H1 (cell line): Measurements from ENCODE around the gene ARHGAP22.

Experiments
- EP300 ChIP-seq, 2 experiments: IDR thresholded peaks; 1 replicate in 1 of 2; 2 replicates in 1 of 2; pipeline ENCODE4 v1.6.1; 2011 to 2012; ENCODE audit warnings: low read depth in 2 of 2, low read length in 2 of 2, mild to moderate bottlenecking in 2 of 2, borderline replicate concordance in 1 of 2, inconsistent platforms in 1 of 2, moderate library complexity in 1 of 2
- KDM1A ChIP-seq: fragments of 200-600, 300-600 bp; sonication (generic); IDR thresholded peaks from 2 replicates; pipeline ENCODE4 v1.7.1; 2016; ENCODE audit warnings: mild to moderate bottlenecking, low read length, borderline replicate concordance

- TF ChIP-seq EP300 (IDR thresholded peaks at IDR 0.05; ENCODE audit: borderline replicate concordance in 1 of 2, low read depth in 2 of 2, low read length in 2 of 2), result no peak
- TF ChIP-seq KDM1A, result no peak
These were observed 144.7 kb downstream of the ARHGAP22 start for GRCh38 chr10:48460182-48460581.
